H1 (cell line): Measurements from ENCODE around the gene CD46.

Experiments used
- BRCA1 ChIP-seq: IDR thresholded peaks from 2 replicates; pipeline ENCODE4 v1.6.1; 2012; ENCODE audit warnings: low read depth, low read length, improper control_type of control experiment
- CBX5 ChIP-seq: fragments of 300-800, 300-1000 bp; sonication (generic); IDR thresholded peaks from 2 replicates; pipeline ENCODE4 v1.7.1; 2016; ENCODE audit warnings: antibody characterized with exemption, low read length, low read depth
- EZH2 ChIP-seq: fragments of 200-600 bp; sonication (generic); IDR thresholded peaks from 2 replicates; pipeline ENCODE4 v1.7.1; 2012; ENCODE audit warnings: low read depth, mild to moderate bottlenecking, moderate library complexity, low read length, inconsistent platforms; ENCODE audit not compliant: severe bottlenecking
- JUND ChIP-seq: IDR thresholded peaks from 2 replicates; pipeline ENCODE4 v1.6.1; 2011; ENCODE audit warnings: mild to moderate bottlenecking, improper control_type of control experiment, low read length
- POLR2AphosphoS5 ChIP-seq: IDR thresholded peaks from 2 replicates; pipeline ENCODE4 v1.6.1; 2011; ENCODE audit warnings: low read depth, low read length
- RFX5 ChIP-seq: IDR thresholded peaks from 2 replicates; pipeline ENCODE4 v1.6.1; 2011; ENCODE audit warnings: low read depth, low read length, improper control_type of control experiment, borderline replicate concordance
- RNF2 ChIP-seq: fragments of 200-900, 300-1000 bp; sonication (generic); IDR thresholded peaks from 2 replicates; pipeline ENCODE4 v1.7.1; 2016; ENCODE audit warnings: borderline replicate concordance, low read depth, mild to moderate bottlenecking, antibody characterized with exemption, low read length; ENCODE audit not compliant: poor library complexity, severe bottlenecking; ENCODE audit errors: missing control alignments
- RXRA ChIP-seq: IDR thresholded peaks from 2 replicates; pipeline ENCODE4 v1.6.1; 2011; ENCODE audit warnings: low read depth, mild to moderate bottlenecking, low read length, moderate library complexity; ENCODE audit not compliant: insufficient read depth
- ZNF274 ChIP-seq: IDR thresholded peaks from 2 replicates; pipeline ENCODE4 v1.7.0; 2012; ENCODE audit warnings: low read length, borderline replicate concordance; ENCODE audit errors: extremely low read depth
- TF ChIP-seq, protein P1 (sequence below), 3 experiments: IDR thresholded peaks; 1 replicate in 2 of 3; 2 replicates in 1 of 3; pipeline versions ENCODE4 v1.5.1 to v1.6.1; 2011; ENCODE audit warnings: low read length in 3 of 3, mild to moderate bottlenecking in 3 of 3, inconsistent platforms in 2 of 3, low read depth in 1 of 3, moderate library complexity in 1 of 3; ENCODE audit not compliant: insufficient read depth in 1 of 3; ENCODE audit errors: control extremely low read depth in 1 of 3
- TF ChIP-seq, protein P2 (sequence below): IDR thresholded peaks from 2 replicates; pipeline ENCODE4 v1.6.1; 2012; ENCODE audit warnings: inconsistent platforms
- TF ChIP-seq, protein P3 (sequence below): fragments of 300-600 bp; sonication (generic); IDR thresholded peaks from 2 replicates; pipeline ENCODE4 v1.7.1; 2012; ENCODE audit warnings: low read length, moderate library complexity, mild to moderate bottlenecking, inconsistent platforms; ENCODE audit not compliant: insufficient replicate concordance

DNA sequence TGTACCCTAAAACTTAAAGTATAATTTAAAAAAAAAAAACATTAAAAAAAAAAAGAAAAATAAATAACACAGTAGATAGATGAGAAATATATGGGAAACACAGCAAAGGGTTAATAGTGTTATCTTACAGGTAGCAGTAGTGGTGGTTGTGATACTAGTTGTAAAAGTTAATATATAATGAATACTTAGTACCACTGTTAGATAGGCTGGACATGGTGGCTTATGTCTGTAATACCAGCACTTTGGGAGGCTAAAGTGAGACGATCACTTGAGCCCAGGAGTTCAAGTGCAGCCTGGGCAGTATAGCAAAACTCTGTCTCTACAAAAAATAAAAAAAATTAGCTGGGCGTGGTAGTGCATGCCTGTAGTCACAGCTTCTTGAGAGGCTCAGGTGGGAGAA is 32.6 kb upstream of the CD46 start:
- TF ChIP-seq, protein P1, sequence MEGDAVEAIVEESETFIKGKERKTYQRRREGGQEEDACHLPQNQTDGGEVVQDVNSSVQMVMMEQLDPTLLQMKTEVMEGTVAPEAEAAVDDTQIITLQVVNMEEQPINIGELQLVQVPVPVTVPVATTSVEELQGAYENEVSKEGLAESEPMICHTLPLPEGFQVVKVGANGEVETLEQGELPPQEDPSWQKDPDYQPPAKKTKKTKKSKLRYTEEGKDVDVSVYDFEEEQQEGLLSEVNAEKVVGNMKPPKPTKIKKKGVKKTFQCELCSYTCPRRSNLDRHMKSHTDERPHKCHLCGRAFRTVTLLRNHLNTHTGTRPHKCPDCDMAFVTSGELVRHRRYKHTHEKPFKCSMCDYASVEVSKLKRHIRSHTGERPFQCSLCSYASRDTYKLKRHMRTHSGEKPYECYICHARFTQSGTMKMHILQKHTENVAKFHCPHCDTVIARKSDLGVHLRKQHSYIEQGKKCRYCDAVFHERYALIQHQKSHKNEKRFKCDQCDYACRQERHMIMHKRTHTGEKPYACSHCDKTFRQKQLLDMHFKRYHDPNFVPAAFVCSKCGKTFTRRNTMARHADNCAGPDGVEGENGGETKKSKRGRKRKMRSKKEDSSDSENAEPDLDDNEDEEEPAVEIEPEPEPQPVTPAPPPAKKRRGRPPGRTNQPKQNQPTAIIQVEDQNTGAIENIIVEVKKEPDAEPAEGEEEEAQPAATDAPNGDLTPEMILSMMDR (IDR thresholded peaks at IDR 0.05; ENCODE audit: control extremely low read depth in 1 of 3, insufficient read depth in 1 of 3, low read depth in 1 of 3, low read length in 3 of 3), result no peak
- TF ChIP-seq RXRA (no peak), EZH2 (no peak), RFX5 (no peak), BRCA1 (no peak), JUND (no peak), POLR2AphosphoS5 (no peak), CBX5 (no peak), ZNF274 (no peak), RNF2 (no peak)
- TF ChIP-seq, protein P2, sequence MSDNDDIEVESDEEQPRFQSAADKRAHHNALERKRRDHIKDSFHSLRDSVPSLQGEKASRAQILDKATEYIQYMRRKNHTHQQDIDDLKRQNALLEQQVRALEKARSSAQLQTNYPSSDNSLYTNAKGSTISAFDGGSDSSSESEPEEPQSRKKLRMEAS, result no peak
- TF ChIP-seq, protein P3, sequence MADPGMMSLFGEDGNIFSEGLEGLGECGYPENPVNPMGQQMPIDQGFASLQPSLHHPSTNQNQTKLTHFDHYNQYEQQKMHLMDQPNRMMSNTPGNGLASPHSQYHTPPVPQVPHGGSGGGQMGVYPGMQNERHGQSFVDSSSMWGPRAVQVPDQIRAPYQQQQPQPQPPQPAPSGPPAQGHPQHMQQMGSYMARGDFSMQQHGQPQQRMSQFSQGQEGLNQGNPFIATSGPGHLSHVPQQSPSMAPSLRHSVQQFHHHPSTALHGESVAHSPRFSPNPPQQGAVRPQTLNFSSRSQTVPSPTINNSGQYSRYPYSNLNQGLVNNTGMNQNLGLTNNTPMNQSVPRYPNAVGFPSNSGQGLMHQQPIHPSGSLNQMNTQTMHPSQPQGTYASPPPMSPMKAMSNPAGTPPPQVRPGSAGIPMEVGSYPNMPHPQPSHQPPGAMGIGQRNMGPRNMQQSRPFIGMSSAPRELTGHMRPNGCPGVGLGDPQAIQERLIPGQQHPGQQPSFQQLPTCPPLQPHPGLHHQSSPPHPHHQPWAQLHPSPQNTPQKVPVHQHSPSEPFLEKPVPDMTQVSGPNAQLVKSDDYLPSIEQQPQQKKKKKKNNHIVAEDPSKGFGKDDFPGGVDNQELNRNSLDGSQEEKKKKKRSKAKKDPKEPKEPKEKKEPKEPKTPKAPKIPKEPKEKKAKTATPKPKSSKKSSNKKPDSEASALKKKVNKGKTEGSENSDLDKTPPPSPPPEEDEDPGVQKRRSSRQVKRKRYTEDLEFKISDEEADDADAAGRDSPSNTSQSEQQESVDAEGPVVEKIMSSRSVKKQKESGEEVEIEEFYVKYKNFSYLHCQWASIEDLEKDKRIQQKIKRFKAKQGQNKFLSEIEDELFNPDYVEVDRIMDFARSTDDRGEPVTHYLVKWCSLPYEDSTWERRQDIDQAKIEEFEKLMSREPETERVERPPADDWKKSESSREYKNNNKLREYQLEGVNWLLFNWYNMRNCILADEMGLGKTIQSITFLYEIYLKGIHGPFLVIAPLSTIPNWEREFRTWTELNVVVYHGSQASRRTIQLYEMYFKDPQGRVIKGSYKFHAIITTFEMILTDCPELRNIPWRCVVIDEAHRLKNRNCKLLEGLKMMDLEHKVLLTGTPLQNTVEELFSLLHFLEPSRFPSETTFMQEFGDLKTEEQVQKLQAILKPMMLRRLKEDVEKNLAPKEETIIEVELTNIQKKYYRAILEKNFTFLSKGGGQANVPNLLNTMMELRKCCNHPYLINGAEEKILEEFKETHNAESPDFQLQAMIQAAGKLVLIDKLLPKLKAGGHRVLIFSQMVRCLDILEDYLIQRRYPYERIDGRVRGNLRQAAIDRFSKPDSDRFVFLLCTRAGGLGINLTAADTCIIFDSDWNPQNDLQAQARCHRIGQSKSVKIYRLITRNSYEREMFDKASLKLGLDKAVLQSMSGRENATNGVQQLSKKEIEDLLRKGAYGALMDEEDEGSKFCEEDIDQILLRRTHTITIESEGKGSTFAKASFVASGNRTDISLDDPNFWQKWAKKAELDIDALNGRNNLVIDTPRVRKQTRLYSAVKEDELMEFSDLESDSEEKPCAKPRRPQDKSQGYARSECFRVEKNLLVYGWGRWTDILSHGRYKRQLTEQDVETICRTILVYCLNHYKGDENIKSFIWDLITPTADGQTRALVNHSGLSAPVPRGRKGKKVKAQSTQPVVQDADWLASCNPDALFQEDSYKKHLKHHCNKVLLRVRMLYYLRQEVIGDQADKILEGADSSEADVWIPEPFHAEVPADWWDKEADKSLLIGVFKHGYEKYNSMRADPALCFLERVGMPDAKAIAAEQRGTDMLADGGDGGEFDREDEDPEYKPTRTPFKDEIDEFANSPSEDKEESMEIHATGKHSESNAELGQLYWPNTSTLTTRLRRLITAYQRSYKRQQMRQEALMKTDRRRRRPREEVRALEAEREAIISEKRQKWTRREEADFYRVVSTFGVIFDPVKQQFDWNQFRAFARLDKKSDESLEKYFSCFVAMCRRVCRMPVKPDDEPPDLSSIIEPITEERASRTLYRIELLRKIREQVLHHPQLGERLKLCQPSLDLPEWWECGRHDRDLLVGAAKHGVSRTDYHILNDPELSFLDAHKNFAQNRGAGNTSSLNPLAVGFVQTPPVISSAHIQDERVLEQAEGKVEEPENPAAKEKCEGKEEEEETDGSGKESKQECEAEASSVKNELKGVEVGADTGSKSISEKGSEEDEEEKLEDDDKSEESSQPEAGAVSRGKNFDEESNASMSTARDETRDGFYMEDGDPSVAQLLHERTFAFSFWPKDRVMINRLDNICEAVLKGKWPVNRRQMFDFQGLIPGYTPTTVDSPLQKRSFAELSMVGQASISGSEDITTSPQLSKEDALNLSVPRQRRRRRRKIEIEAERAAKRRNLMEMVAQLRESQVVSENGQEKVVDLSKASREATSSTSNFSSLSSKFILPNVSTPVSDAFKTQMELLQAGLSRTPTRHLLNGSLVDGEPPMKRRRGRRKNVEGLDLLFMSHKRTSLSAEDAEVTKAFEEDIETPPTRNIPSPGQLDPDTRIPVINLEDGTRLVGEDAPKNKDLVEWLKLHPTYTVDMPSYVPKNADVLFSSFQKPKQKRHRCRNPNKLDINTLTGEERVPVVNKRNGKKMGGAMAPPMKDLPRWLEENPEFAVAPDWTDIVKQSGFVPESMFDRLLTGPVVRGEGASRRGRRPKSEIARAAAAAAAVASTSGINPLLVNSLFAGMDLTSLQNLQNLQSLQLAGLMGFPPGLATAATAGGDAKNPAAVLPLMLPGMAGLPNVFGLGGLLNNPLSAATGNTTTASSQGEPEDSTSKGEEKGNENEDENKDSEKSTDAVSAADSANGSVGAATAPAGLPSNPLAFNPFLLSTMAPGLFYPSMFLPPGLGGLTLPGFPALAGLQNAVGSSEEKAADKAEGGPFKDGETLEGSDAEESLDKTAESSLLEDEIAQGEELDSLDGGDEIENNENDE, result no peak
